ENCODE data around the gene ZFAND4.
A peak's percentile ranks its signal among the peaks of the same experiment; 100 is the strongest.
"Not testable (repeated sequence)": the region's sequence is repeated elsewhere in the genome, so short reads cannot be mapped to it uniquely, and the experiment has no call there.

The ZFAND4 gene

DNA sequence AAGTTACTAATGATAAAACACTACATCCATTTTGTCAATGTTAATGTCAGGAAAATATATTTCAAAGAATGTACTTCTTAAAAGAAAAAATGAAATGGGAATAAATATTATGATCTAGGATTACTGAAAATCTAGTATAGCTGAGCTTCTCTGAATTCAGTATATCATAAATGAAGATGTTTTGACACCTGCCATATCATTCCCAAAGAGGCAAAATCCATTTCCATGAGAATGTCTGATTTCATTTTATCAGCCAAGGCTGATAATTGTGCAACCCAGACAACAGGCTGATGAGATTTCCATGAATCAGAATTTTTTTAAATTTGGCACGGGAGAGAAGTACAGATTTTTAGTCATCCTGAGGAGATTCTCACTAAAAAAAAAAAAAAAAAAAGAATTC, 32.5 kb downstream of the ZFAND4 start:
- DNase-seq: no peak

DNA sequence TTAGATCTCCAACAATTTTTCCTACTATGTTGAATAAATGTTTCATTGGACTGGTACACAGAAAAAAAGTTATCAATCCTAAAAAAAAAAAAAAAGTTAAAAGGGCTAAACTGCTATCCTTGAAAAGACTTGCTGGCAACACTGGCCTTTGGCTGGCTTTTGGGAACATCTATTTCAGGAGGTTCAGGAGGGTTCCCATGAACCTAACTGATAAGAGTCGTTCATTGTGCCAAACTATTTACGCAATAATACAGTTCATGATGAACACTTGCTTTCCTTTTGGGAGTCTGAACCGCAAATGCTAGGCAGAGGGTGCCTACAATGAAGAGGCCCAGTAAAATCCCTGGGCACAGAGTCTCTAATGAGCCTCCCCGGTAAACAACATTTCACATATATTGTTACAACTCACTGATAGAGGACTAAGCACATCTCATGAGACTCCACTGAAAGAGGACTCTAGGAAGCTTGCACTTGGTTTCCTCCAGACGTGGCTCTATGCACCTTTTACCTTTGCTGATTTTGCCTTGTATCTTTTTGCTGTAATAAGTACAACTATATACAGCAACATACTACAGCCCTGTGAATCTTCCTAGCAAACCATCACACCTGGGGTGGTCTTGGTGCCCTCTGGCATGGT, 45.0 kb downstream of the ZFAND4 start:
- DNase-seq: no peak

DNA sequence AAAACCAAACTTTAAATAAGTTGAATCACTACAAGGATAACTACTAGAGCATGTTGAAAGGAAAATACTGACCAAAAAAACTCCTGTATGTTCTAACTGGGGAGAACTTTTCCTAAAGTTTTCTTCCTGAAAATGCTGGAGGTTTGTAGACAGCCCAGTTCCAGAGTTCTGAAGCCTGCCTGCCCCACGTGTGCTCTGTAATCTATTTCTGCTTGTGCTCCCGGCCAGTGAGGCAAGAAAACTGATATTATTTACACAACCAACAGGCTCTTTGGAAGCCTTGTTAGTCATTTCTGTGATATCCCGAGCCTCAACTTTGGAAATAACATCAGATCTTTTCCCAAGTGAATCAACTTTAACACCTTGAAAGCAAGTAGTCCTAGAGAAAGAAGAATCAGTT, 46.7 kb downstream of the ZFAND4 start:
- no peak for DNase-seq

- DNase-seq: no peak
These were observed 47.8 kb downstream of the ZFAND4 start for GRCh38 chr10:45624724-45625123.

GRCh38 chr10:45614869-45615268, 57.7 kb downstream of the ZFAND4 start:
- DNase-seq: no peak

DNA sequence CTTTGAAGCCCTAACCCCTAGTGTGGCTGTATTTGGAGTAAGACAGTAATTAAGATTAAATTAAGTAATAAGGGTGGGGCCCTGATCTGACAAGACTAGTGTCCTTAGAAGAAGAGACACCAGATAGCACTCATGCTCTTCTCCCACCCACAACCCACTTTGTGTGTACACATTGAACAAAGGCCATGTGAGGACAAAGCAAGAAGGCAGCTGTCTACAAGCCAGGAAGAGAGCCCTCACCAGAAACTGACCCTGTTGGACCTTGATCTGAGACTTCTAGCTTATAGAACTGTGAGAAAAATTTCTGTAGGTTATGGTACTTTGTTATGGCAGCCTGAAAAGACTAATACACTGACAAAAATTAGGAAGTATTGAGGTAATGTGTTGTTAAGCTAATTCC, 59.8 kb downstream of the ZFAND4 start:
- DNase-seq: no peak

- DNase-seq: no peak
These were observed 64.5 kb downstream of the ZFAND4 start for GRCh38 chr10:45608052-45608451.

DNA sequence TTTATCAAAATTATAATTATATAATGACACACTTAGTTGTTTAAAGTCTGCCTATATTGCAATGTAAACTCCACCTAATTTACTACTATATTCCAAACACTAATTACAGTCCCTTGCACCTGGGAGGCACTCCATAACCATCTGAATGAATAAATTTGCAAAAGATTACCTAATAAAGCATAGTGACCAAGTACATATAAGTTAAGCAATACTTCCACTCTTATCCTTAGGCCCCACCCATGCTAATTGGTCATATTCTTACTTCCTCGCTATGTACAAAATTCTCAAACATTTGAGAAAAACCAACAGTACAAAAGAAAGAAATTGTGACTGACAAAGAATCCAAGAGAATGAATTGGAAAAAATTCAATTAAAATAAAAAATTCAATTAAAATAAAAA, 65.3 kb downstream of the ZFAND4 start:
- DNase-seq: no peak

DNA sequence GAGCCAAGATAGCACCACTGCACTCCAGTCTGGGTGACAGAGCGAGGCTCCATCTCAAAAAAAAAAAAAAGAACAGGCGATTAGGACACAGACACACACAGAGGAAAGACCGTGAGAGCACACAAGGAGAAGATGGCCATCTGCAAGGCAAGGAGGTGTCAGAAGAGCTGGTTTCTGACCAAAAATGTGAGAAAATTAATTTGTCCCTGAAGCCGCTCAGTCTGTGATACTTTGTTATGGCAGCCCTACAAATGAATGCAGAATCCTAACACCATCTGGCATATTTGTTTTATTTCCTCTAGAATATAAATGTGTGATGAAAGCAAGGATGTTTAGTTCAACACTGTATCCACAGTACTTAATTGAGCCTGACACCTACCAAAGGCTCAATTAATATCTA, 69.7 kb downstream of the ZFAND4 start:
- no peak for DNase-seq

DNA sequence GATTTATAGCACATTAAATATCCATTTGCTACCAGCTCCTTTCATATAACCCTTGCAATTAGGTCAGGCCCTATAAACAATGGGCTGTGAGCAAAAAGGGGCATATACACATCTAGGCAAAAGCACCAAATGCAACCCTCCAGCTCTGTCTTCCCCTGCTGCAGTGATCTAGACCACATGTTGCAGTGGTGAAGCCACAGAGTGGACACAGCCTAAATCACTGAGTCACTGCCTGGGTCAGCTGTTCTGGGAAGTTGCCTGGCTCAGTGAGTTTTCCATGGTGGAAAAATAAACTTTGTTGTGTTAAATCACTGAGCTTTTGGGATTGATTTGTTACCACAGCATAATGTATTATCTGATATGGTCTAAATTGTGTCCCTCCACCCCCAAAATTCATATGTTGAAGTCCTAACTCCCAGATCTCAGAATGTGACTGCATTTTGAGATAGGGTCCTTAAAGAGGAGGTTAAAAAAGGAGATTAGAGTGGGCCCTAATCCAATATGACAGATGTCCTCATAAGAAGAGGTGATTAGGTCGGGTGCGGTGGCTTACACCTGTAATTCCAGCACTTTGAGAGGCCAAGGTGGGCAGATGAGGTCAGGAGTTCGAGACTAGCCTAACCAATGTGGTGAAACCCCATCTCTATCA, 70.4 kb downstream of the ZFAND4 start:
- DNase-seq: no peak

GRCh38 chr10:45601254-45601930, 71.2 kb downstream of the ZFAND4 start:
- not testable (repeated sequence) for DNase-seq

GRCh38 chr10:45600337-45601253, 72.0 kb downstream of the ZFAND4 start:
- DNase-seq: not testable (repeated sequence)

- DNase-seq: no peak
These were observed 72.9 kb downstream of the ZFAND4 start for GRCh38 chr10:45599646-45600045.

- DNase-seq: no peak
These were observed 73.5 kb downstream of the ZFAND4 start for GRCh38 chr10:45599021-45599603.

GRCh38 chr10:45596526-45596925, 76.0 kb downstream of the ZFAND4 start:
- DNase-seq: no peak

GRCh38 chr10:45594276-45595157, 78.1 kb downstream of the ZFAND4 start:
- peak; percentile 80 for DNase-seq

- DNase-seq: no peak
These were observed 78.7 kb downstream of the ZFAND4 start for GRCh38 chr10:45593938-45594275.

- no peak for DNase-seq
These were observed 79.6 kb downstream of the ZFAND4 start for GRCh38 chr10:45592926-45593325.

GRCh38 chr10:45592432-45592831, 80.1 kb downstream of the ZFAND4 start:
- no peak for DNase-seq

DNA sequence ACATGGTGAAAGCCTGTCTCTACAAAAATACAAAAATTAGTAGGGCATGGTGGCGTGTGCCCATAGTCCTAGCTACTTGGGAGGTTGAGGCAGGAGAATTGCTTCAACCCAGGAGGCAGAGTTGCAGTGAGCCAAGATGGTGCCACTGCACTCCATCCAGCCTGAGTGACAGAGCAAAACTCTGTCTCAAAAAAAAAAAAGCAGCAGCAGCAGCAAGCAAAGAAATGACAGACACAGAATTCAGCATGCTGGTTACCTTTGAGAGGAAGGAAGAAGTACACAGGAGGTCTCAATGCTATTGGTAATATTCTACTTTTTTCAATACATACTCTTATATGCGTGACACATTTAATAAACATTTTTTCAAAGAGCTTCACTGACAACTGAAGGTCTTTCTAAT, 81.3 kb downstream of the ZFAND4 start:
- no peak for DNase-seq

DNA sequence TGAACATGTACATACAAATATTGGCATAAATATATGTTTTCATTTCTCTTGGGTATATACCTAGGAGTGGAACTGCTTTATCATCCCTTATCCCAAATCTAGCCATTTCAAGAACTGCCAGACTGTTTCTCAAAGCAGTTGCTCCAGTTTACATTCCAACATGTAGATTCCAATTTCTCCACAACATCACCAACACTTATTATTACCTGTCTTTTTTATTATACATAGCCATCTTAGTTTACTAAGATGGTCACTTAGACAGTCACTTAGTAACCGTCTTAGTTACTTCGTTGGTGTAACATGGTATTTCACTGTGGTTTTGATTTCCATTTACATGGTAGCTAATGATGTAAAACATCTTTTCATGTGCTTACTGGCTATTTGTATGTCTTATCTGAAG, 82.7 kb downstream of the ZFAND4 start:
- no peak for DNase-seq

DNA sequence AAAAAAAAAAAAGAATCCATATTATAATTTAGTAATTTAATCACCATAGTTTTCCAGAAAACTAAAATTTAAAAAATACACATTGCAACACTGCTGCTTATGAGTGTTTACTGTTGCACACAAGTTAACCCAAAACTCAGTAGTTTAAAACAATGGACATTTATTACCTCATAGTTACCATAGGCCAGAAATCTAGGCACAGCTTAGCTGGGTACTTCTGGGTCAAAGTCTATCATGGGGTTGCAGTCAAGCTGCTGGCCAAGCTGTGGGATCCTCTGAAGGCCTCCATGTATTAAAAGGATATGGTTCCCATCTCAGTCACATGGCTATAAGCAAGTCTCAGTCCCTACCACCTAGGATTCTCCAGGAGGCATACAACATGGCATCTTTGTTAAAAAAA, 83.6 kb downstream of the ZFAND4 start:
- DNase-seq: no peak

Data from activated CD4-positive, alpha-beta T cell treated with anti-CD3 and anti-CD28 coated beads for 1 hour (primary cell).